COR-L47 (cell line): ENCODE results near the gene PRKACB.
"Not testable (repeated sequence)": the region's sequence is repeated elsewhere in the genome, so short reads cannot be mapped to it uniquely, and the experiment has no call there.

ENCODE experiments used
- DNase-seq: peaks from one replicate; lab custom pipeline; 2025; lab: John Stamatoyannopoulos, UW

Gene PRKACB

DNA sequence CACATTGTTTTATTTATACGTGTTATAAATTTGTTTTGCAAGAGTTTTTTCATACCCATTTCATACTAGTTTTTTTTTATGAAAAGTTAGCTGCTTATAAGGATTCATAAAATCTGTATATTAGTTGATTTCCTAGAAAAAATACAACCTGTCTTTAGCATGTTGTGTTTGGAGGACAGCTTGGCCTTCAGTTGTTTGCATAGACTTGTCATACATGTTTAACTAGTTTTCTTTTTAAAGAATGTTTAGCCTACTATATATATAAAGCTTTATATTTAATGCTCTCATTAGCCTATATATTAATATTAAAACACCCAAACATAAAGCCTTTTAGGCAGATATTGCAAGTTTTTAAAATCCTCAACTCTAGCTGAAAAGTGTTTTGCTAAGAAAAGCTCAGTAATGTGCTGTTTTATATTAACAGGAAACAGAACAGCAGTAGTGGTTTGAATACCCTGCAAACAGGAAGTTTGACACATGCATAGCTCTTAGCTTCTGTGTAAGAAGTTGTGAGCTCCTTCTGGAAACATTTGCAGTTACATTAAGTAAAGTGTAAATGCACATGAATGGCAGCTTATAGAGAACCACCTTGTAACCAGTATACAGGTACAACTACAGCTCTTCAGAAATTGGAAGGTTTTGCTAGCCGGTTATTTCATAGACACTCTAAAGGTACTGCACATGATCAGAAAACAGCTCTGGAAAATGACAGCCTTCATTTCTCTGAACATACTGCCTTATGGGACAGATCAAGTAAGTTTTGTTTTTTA, at the start of gene PRKACB:
TSS of gene PRKACB (plus strand) at position 476 of the 770 bp plus-strand sequence. CDS start at position 567, 91 bp downstream.
- DNase-seq = no peak

DNA sequence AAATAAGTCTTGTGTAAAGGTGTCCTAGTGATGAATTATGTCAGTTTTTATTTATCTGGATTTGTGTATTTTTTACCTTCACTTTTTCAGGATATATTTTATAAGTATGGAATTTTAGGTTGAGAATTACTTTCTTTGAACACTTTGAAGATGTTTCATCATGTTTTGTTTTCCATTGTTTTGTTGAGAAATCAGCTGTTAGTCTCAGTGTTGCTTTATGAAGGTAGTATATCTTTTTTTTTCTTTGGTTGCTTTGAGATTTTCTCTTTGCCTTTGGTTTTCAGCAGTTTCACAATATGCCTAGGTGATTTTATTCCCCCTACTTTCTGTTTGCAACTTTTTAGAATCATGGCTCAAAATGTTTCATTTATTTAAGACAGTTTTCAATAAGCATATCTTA, 48.8 kb upstream of the PRKACB start:
- DNase-seq = no peak

DNA sequence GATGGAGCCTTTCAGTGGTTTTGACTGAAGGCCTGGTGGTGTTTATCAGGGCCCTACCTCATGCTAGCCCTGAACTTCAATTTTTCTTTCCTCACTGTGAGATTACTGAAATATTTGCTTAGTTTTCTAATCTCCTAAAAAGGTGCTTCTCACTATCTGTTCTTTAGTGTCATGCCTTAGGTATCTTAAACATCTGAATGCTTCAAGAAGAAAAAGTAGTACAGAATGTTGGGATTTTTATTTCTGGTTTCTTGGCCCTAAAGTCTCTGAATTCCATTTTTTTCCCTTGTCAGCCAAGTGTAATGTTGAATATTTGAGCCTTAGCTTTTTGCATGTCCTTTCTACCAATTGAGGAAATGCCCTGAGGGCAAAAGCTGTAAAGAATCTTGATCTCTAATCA, 47.9 kb upstream of the PRKACB start:
- DNase-seq = no peak

GRCh38 chr1:84101204-84101603, 42.9 kb upstream of the PRKACB start:
- DNase-seq = no peak

DNA sequence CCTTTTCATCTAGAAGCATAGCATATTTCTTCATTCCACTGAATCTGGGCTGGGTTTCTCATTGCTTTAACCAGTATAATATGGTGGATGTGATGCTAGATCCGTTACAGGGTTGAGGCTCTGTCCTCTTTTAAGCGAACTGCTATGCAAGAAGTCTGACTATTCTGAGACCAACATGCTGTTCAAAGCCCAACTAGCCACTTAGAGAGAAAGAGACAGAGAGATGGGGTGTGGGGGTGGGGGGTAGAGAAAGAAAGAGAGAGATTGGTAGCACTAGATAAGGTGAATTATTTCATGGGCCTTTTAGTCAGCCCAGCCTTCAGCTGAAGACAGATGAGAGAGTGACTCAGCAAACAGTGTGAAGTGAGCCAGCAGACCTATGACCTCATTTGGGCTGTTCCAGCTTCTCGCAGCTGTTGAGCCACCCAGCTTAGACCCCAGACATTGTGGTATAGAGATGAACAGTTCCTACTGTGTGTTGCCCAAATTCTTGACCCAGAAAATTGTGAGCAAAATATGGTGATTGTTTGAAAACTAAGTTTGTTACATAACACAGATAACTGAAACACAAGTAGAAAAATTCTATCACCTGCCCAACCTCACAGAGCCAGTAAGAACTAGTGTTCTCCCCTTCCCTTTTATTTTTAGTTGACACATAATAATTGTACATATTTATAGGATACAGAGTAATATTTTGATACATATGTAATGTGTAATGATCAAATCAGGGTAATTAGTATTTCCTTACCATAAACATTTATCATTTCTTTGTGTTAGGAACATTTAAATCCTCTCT, 40.7 kb upstream of the PRKACB start:
- DNase-seq = no peak

GRCh38 chr1:84107538-84107937, 36.5 kb upstream of the PRKACB start:
- DNase-seq = not testable (repeated sequence)

- no peak for DNase-seq
These were observed 36.1 kb upstream of the PRKACB start for GRCh38 chr1:84107955-84108354.

GRCh38 chr1:84108900-84109578, 35.0 kb upstream of the PRKACB start:
- DNase-seq = no peak

DNA sequence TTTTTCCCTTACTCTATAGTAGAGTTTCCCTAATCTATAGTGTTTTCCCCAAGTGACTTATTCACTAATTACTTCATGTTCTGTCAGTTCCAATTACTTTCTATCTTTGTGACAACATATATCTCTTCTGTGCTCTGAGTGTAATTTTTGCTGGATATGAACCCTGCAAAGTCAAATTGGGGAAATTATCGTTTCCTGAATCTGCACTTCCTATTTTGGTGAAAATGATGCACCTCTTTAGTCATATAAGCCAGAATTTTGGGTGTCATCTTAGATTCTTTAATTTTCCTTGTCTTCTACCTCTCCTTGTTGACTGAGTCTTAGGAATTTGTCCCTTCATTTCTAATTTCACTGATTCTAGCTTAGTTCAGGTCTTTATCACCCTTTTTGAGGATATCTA, 33.4 kb upstream of the PRKACB start:
- no peak for DNase-seq

GRCh38 chr1:84116558-84116957, 27.5 kb upstream of the PRKACB start:
- DNase-seq = no peak

GRCh38 chr1:84117868-84118267, 26.2 kb upstream of the PRKACB start:
- DNase-seq = no peak

DNA sequence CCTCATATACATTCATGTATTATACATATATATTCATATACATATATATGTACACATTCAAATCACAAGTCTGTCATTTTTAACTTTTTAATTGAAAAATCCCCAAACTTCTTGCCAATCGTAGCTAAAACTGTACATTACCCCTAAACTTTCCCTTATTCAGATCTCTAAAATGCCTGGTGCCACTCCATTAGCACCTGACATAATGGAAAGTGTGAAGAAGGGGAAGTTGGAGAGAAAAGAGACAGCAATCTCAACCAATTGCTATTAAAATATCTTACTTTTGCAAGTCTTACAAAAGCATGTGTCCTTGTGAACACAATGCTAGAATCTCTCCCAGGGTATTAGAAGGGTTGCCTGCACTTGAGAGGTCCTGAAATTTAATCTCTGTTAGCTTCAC, 22.7 kb upstream of the PRKACB start:
- no peak for DNase-seq

DNA sequence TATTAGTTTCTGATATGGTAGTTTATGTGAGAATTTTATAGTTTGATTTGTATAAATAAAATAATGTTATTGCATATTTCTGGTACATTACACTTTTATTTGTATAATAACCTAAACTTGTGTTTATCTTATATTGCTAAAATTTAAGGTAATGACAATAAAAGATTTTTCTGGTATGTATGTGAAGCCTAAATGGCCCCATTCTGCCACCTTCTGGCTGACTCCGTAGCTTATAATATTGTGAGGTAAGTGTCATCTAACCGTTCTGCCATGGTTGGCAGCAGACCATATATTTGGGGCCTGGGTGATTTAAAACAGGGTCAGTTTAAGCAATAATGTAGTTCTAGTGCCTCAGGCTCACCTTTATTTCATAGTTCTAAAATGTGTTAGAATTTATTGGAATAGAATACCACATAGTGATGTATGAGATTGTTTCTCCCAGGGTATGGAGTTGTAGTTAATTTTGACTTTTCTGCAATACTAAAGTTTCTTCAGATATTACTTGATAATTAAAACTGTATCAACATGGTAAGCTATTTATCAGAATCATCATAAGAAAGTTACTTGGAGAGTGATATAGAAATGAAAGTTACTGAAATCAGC, 21.2 kb upstream of the PRKACB start:
- DNase-seq = peak; percentile 26

DNA sequence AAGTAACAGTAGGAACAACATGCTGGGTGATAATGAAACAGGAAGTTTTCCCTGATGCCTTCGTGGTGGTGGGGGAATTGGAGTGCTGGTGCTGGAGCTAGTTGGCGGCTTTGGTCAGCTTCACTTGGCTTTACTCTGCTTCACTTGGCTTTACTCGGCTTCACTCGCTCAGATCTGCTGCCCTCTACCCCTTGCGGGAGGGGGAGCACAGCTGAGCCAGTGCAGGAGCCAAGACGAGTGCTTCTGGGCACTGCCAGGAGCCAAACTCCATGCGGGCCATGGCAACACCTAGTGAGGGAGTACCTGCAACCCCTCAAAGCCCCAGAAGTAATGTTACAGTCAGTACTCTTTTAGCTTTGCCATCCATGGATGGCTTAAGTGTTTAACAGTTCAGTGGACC, 10.6 kb upstream of the PRKACB start:
- DNase-seq = no peak

GRCh38 chr1:84135341-84135740, 8.7 kb upstream of the PRKACB start:
- DNase-seq = no peak

- peak; percentile 16 for DNase-seq
These were observed 2.7 kb upstream of the PRKACB start for GRCh38 chr1:84141182-84142003.

DNA sequence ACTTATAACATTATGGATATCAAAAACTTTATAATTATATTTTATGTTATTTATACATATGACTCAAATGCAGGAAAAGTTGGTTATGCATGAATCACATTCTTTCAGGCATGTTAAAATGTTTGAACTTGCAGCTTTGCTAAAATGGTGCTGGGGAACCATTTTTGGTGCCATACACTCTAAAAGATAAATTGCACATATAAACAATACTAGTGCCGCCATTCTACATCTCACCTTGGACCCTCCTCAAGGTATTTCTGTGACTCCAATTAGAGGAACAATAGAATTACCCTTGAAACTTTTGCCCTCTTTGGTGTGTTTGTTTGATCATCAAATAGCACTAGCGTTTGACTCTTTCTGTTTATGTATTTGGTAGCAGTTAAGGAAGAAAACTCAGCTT, 997 bp downstream of the PRKACB start:
- DNase-seq = no peak

GRCh38 chr1:84146411-84147032, 2.5 kb downstream of the PRKACB start:
- no peak for DNase-seq

DNA sequence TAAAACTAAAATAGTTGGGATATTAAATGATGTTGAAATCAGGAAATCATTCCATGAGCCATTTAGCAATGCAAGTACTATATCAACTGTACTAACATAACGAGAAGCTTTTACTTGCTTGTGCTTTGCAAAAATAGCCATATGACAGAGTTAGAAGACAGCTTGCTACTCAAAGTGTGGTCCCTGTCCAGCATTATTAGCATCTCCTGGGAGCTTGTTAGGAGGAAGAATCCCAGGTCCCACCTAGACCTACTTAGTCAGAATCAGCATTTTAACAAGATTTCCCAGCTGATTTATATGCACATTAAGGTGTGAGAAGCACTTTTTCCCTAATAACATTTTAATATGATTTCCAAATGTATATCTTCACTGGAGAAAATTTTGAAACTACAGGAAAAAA, 4.7 kb downstream of the PRKACB start:
- DNase-seq = no peak

- DNase-seq = no peak
These were observed 8.6 kb downstream of the PRKACB start for GRCh38 chr1:84152649-84153056.

DNA sequence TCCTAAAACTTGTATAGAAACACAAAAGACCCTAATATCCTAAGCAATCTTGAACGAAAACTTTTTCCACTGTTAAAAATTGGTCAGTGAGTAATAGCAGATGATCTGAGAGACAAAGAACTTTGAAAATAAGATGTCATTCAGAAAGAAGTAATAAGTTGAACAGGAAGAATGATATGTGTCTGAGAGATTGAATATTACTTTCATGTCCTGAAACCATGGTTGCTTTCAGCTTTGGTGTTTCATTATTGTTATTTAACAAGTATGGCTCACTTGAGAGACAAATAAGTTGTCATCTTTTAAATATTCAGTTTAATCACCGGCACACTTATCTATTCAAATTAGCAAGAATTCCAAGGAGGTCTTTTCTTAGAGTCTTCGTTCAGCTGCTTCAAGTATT, 11.4 kb downstream of the PRKACB start:
- DNase-seq = no peak
